Natural killer cell treated with Interleukin-12 subunit alpha and Interleukin-12 subunit beta and Interleukin-15 and Interleukin-18, amount 100 ng/mL, for 72 hours (primary cell): Measurements from ENCODE around the gene HLA-E. TPM values are rescaled to one million over a fixed set of nuclear protein-coding genes. Genes with fewer than 3 reads are reported as not detected.
"Not testable (repeated sequence)": the region's sequence is repeated elsewhere in the genome, so short reads cannot be mapped to it uniquely, and the experiment has no call there.

ENCODE experiments used
- ATAC-seq, 2 donors: fragments of 150-1000 bp; cut with Tn5 transposase in 1 of 2; sonication (Bioruptor Pico), chemical (Tn5 transposase) in 1 of 2; 2 replicates each; pipeline ENCODE4 v1.10.0; 2021
- DNase-seq: peaks from one replicate; pipeline ENCODE4 v3.0.0; 2022; ENCODE audit warnings: low spot score
- H3K27ac Mint-ChIP-seq, 2 donors: 1 replicate in 1 of 2; 2 replicates in 1 of 2; pipeline ENCODE4 v1.8.0; 2022; ENCODE audit warnings: mixed read lengths in 2 of 2, mild to moderate bottlenecking in 1 of 2, moderate library complexity in 1 of 2
- H3K27me3 Mint-ChIP-seq, 2 donors: 1 replicate in 1 of 2; 2 replicates in 1 of 2; pipeline ENCODE4 v1.8.0; 2022; ENCODE audit warnings: mixed read lengths in 2 of 2
- H3K36me3 Mint-ChIP-seq: one replicate; pipeline ENCODE4 v1.8.0; 2022; ENCODE audit warnings: mixed read lengths
- H3K4me1 Mint-ChIP-seq, 2 donors: 1 replicate in 1 of 2; 2 replicates in 1 of 2; pipeline ENCODE4 v1.8.0; 2022; ENCODE audit warnings: low read depth in 2 of 2, mixed read lengths in 2 of 2, mild to moderate bottlenecking in 1 of 2
- H3K4me3 Mint-ChIP-seq: one replicate; pipeline ENCODE4 v1.8.0; 2022; ENCODE audit warnings: mixed read lengths
- H3K9me3 Mint-ChIP-seq: 2 replicates; pipeline ENCODE4 v1.8.0; 2022; ENCODE audit warnings: mixed read lengths
- total RNA-seq, 2 donors: library from RNA; stranded (reverse); gene quantifications; one replicate each; pipeline ENCODE4 v1.2.3, GENCODE V29; 2022

Gene HLA-E
- total RNA-seq, 2 donors from 2014 or later = 355 to 567 TPM

- Mint-ChIP-seq H3K4me1 (peaks cover 39 to 40% of the 10 kb centered on the region in 2 donors), H3K36me3 (peaks cover 19% of the 10 kb centered on the region)
- not testable (repeated sequence) for H3K4me3 Mint-ChIP-seq, H3K9me3 Mint-ChIP-seq, H3K27me3 Mint-ChIP-seq, H3K27ac Mint-ChIP-seq, ATAC-seq, DNase-seq
Observed at GRCh38 chr6:30521952-30522351, 32.6 kb downstream of the HLA-E start.

- Mint-ChIP-seq H3K36me3 (peaks cover 19% of the 10 kb centered on the region), H3K27ac (peak overlapping the region; percentile 22), H3K4me1 (peaks cover 50 to 60% of the 10 kb centered on the region in 2 donors), H3K4me3 (peak overlapping the region; percentile 43)
- H3K9me3 Mint-ChIP-seq, H3K27me3 Mint-ChIP-seq, ATAC-seq, DNase-seq: not testable (repeated sequence)
Observed at GRCh38 chr6:30526444-30526843, 37.1 kb downstream of the HLA-E start.

- not testable (repeated sequence) for H3K36me3 Mint-ChIP-seq, H3K27me3 Mint-ChIP-seq, H3K9me3 Mint-ChIP-seq, DNase-seq
- Mint-ChIP-seq H3K4me3 (peak overlapping the region; percentile 73), H3K27ac (peak overlapping the region; percentile 80 to 87), H3K4me1 (peaks cover 49 to 66% of the 10 kb centered on the region in 2 donors)
- peak; percentile 82 to 84 for ATAC-seq
Observed at GRCh38 chr6:30529349-30529875, 40.1 kb downstream of the HLA-E start.

GRCh38 chr6:30530014-30530413, 40.7 kb downstream of the HLA-E start:
- H3K36me3 Mint-ChIP-seq = no peaks in the 10 kb centered on the region
- H3K9me3 Mint-ChIP-seq = no peaks in the 10 kb centered on the region
- H3K4me3 Mint-ChIP-seq = peak overlapping the region; percentile 73
- peaks cover 45 to 62% of the 10 kb centered on the region in 2 donors for H3K4me1 Mint-ChIP-seq
- H3K27ac Mint-ChIP-seq = peak overlapping the region; percentile 80 to 87
- H3K27me3 Mint-ChIP-seq = no peaks in the 10 kb centered on the region
- DNase-seq (no peak), ATAC-seq (no peak)

GRCh38 chr6:30533460-30534294, 44.4 kb downstream of the HLA-E start:
- Mint-ChIP-seq H3K4me3 (peak overlapping the region; percentile 55), H3K27ac (peak overlapping the region; percentile 65 to 96), H3K36me3 (no peaks in the 10 kb centered on the region), H3K27me3 (no peaks in the 10 kb centered on the region), H3K4me1 (peaks cover 21 to 33% of the 10 kb centered on the region in 2 donors), H3K9me3 (no peaks in the 10 kb centered on the region)
- no peak for ATAC-seq
- no peak for DNase-seq

- ATAC-seq (no peak), DNase-seq (no peak)
- H3K9me3 Mint-ChIP-seq = no peaks in the 10 kb centered on the region
- H3K4me3 Mint-ChIP-seq = no peak overlapping the region
- H3K36me3 Mint-ChIP-seq = no peaks in the 10 kb centered on the region
- peaks cover 13 to 24% of the 10 kb centered on the region in 2 donors for H3K4me1 Mint-ChIP-seq
- no peak overlapping the region for H3K27ac Mint-ChIP-seq
- no peaks in the 10 kb centered on the region for H3K27me3 Mint-ChIP-seq
Observed at GRCh38 chr6:30537931-30538330, 48.6 kb downstream of the HLA-E start.

- peak overlapping the region; percentile 16 to 36 for H3K27ac Mint-ChIP-seq
- peak; percentile 79 to 86 for ATAC-seq
Observed at GRCh38 chr6:30541515-30542403, 52.5 kb downstream of the HLA-E start.

GRCh38 chr6:30542404-30542725, 53.1 kb downstream of the HLA-E start:
- Mint-ChIP-seq H3K36me3 (no peaks in the 10 kb centered on the region), H3K4me3 (peak overlapping the region; percentile 85), H3K27ac (peak overlapping the region; percentile 16 to 36), H3K27me3 (no peaks in the 10 kb centered on the region), H3K9me3 (no peaks in the 10 kb centered on the region), H3K4me1 (peaks cover 28 to 34% of the 10 kb centered on the region in 2 donors)
- ATAC-seq (peak in 1 of 2 donors; percentile 64), DNase-seq (no peak)

More at GRCh38 chr6:30541515-30542403, 52.5 kb downstream of the HLA-E start:
- H3K27me3 Mint-ChIP-seq = no peaks in the 10 kb centered on the region
- H3K4me3 Mint-ChIP-seq = peak overlapping the region; percentile 85
- DNase-seq = peak; percentile 88
- H3K4me1 Mint-ChIP-seq = peaks cover 28 to 34% of the 10 kb centered on the region in 2 donors
- no peaks in the 10 kb centered on the region for H3K36me3 Mint-ChIP-seq
- no peaks in the 10 kb centered on the region for H3K9me3 Mint-ChIP-seq

GRCh38 chr6:30542915-30543314, 53.6 kb downstream of the HLA-E start:
- DNase-seq (no peak), ATAC-seq (no peak)
- Mint-ChIP-seq H3K27ac (peak overlapping the region; percentile 16 to 36), H3K27me3 (no peaks in the 10 kb centered on the region), H3K4me1 (peaks cover 28 to 34% of the 10 kb centered on the region in 2 donors), H3K4me3 (peak overlapping the region; percentile 85), H3K9me3 (no peaks in the 10 kb centered on the region), H3K36me3 (no peaks in the 10 kb centered on the region)

Other genes starting within 250 kb of the HLA-E start
- gene TRIM39, start 162.6 kb upstream of the HLA-E start, total RNA-seq = 10 to 100 TPM; 16.6 to 21.4 TPM
- 10 to 100 TPM; 23.2 to 37.8 TPM for gene RPP21, start 144.4 kb upstream of the HLA-E start, total RNA-seq
- 10 to 100 TPM; 59.8 to 70.5 TPM for gene GNL1, start 67.0 kb downstream of the HLA-E start, total RNA-seq
- 10 to 100 TPM; 13.0 to 23.8 TPM for gene PRR3, start 67.8 kb downstream of the HLA-E start, total RNA-seq
- gene ABCF1, start 81.9 kb downstream of the HLA-E start, total RNA-seq = 100 to 1,000 TPM in 1 of 2 donors, 10 to 100 TPM in 1; 94.8 to 122 TPM
- 100 to 1,000 TPM in 1 of 2 donors, 10 to 100 TPM in 1; 97.9 to 119 TPM for gene PPP1R10, start 127.7 kb downstream of the HLA-E start, total RNA-seq
- 10 to 100 TPM; 43.9 to 58.4 TPM for gene MRPS18B, start 128.3 kb downstream of the HLA-E start, total RNA-seq
- 10 to 100 TPM in 1 of 2 donors, 1 to 10 TPM in 1; 7.3 to 15.8 TPM for gene ATAT1, start 137.4 kb downstream of the HLA-E start, total RNA-seq
- 10 to 100 TPM; 29.6 to 32.5 TPM for gene C6orf136, start 157.6 kb downstream of the HLA-E start, total RNA-seq
- gene DHX16, start 183.5 kb downstream of the HLA-E start, total RNA-seq = 10 to 100 TPM; 50.7 to 64.2 TPM
- gene PPP1R18, start 197.1 kb downstream of the HLA-E start, total RNA-seq = 100 to 1,000 TPM; 168 to 271 TPM
- 10 to 100 TPM; 11.7 to 24.2 TPM for gene NRM, start 201.5 kb downstream of the HLA-E start, total RNA-seq
- gene MDC1, start 227.8 kb downstream of the HLA-E start, total RNA-seq = 100 to 1,000 TPM in 1 of 2 donors, 10 to 100 TPM in 1; 64.1 to 118 TPM
- gene TUBB, start 230.8 kb downstream of the HLA-E start, total RNA-seq = 1,000 to 10,000 TPM in 1 of 2 donors, 100 to 1,000 TPM in 1; 938 to 1,043 TPM